HUDEP-2 (cell line): ENCODE data around the gene ADCY10.
"Not testable (repeated sequence)": the region's sequence is repeated elsewhere in the genome, so short reads cannot be mapped to it uniquely, and the experiment has no call there.

Experiments
- DNase-seq, 76 experiments: peaks; one replicate each; lab custom pipeline; 2025; ENCODE audit not compliant: unreplicated experiment in 76 of 76; lab: John Stamatoyannopoulos, UW

Gene ADCY10

GRCh38 chr1:167819849-167820683 lies 93.9 kb downstream of the ADCY10 start:
- peak in 41 of 76 experiments; percentile 2 to 55 (median 18) for DNase-seq

GRCh38 chr1:167815650-167816049 lies 98.3 kb downstream of the ADCY10 start:
- no peak for DNase-seq

DNA sequence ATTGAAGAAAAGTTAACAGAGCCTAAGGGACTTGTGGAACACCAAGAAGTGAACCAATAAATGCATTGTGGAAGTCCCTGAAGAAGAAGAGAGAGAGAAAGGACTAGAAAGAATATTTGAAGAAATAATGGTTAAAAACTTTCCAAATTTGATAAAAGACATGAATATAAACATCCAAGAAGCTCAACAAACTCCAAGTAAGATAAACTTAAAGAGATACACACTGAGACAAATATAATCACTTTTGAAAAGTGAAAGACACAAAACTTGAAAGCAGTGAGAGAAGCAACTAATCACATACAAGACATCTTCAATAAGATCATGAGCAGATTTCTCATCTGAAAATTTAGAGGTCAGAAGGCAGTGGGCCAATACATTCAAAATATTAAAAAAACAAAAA lies 101.0 kb downstream of the ADCY10 start:
- no peak for DNase-seq

- DNase-seq = no peak
Measured at GRCh38 chr1:167808690-167809089, 105.2 kb downstream of the ADCY10 start.

DNA sequence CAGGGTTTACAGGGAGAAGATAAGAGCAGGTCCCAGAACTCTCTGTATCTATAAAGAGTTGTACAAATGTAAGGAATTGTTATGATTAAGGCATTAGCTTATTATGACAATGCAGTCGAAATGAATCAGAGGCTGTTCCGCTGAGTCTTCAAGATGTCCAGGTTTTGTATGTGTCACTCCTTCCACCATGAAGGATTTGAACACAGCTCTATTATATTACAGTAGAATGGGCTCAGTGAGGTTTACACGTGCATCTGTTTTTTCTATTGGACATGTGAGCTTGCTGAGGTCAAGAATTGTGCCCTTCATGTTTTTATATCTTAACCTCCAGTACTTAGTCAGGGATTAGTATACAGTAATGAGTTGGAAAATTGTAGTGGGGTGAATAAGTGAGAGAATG lies 105.8 kb downstream of the ADCY10 start:
- no peak for DNase-seq

DNA sequence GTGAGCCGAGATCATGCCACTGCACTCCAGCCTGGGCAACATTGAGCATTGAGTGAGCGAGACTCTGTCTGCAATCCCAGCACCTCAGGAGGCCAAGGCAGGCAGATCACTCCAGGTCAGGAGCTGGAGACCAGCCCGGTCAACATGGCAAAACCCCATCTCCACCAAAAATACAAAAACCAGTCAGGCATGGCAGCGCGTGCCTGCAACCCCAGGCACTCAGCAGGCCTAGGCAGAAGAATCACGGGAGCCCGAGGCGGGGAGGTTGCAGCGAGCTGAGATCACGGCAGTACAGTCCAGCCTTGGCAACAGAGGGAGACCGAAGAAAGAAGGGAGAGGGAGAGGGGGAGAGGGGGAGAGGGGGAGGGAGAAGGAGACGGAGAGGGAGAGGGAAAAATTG lies 107.3 kb downstream of the ADCY10 start:
- not testable (repeated sequence) for DNase-seq

- DNase-seq = not testable (repeated sequence)
Measured at GRCh38 chr1:167806235-167806634, 107.7 kb downstream of the ADCY10 start.

DNA sequence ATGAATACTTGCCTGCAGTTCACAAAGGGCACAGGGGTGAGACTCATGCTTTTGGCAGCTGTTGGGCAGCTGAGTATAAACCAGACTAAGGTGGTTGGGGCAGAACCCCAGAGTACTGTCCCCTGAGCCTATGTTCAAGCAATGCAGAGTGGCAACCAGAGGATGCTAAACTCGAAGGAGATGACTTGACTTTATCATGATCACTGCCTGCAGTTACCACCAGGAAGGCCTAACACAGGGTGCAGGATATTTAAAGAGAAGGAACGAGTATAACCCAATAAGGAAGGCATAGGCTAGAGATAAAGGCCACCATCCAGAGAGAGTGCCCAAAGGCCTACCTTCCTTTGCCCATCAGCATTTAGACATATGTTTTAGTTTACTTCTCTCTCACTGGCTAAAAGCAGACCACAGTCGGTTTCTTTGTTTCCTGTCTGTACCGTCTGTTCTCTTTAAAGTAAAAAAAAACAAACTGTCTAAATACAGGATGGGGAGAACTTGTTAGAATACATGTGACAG lies 108.8 kb downstream of the ADCY10 start:
- no peak for DNase-seq

GRCh38 chr1:167803358-167804207 lies 110.4 kb downstream of the ADCY10 start:
- peak in 74 of 76 experiments; percentile 24 to 90 (median 72) for DNase-seq

GRCh38 chr1:167802235-167802634 lies 111.7 kb downstream of the ADCY10 start:
- DNase-seq = no peak

GRCh38 chr1:167800251-167800650 lies 113.7 kb downstream of the ADCY10 start:
- no peak for DNase-seq

DNA sequence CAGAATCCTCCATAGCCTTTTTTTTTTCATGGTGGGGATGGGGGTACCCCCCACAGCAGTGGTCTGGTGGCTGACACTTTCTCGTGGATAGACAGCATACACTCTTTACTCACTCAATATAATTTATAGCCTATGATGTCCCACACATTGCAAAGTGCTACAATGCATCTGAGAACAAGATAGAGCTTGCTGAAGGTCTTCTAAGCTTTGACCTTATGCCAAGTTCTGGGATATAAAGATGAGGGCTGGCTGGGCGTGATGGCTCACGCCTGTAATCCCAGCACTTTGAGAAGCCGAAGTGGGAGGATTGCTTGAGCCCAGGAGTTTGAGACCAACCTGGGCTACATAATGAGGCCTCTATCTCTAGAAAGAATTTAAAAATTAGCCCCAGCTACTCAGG lies 114.2 kb downstream of the ADCY10 start:
- DNase-seq = no peak

DNA sequence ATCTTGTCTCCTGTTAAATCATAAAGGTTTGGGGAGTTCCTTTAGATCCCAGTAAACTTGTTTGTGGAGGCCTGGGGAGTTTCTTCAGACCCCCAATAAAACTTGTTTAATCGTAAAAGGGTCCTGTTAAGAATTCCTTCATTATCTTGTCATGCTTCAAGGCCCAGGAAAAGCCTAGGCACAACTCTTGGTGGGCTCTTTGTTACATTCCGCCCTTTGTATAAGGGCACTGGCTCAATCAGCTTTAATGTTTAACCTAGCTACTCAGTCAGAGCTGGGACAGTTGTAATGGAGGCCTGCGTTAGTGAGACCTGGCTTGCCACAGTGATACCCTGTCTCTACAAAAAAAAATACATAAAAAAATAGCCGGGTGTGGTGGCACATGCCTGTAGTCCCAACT lies 115.0 kb downstream of the ADCY10 start:
- no peak for DNase-seq

DNA sequence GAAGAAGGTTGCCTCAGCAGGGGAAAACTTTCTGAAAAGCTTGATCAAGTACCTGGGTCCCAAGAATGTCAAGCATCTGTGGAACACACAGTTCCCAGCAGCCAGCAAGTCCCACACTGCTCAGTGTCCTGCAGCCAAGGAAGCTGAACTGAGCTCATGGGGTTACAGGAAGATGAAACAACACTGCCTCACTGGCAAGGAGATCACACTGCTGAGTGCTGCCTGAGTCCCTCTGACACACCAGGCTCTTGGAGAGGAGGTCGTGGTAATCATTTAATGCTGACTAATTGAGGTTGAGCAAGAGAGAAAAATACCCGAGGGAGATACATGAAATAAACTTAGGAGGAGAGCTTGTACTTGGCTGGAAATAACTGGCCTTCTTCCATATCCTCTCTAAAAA lies 116.9 kb downstream of the ADCY10 start:
- peak in 2 of 76 experiments; percentile 7 to 16 for DNase-seq

GRCh38 chr1:167795810-167796740 lies 117.9 kb downstream of the ADCY10 start:
- DNase-seq = no peak

DNA sequence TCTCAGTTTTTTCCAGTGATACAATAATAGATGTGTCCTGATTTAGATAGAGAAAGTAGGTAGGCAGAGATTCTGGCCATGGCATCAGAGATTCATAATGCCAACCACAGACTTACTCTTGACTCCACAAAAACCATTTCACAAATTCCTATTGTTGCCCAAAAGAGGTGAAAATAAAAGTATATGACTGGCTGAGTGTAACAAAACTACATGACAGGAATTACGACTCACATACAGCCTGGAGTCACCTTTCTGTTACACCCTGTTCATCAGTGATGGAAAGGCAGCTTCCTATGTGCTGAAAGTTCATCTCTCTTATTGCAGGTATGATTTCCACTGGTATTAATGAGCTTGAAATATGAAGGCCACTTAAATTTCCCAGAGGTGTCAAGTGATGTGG lies 119.9 kb downstream of the ADCY10 start:
- DNase-seq = no peak

DNA sequence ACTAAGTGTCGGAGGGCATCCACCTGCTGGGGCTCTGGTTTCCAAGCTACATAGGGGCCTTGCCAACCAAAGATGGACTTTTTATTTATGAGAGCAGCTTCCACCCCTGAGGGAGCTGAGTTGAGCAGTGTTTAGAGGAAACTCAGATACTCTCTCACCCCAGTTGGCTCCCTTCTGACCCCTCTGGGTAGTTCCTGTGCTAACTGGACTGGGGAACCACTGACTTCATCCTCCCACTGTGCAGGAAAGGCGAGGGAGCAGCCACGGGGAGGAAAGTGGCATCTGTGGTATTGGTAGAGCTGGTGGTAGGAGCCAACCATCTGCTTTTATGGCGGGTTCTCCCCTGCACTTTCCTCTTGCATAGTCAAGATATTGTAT lies 121.8 kb downstream of the ADCY10 start:
- DNase-seq = no peak

DNA sequence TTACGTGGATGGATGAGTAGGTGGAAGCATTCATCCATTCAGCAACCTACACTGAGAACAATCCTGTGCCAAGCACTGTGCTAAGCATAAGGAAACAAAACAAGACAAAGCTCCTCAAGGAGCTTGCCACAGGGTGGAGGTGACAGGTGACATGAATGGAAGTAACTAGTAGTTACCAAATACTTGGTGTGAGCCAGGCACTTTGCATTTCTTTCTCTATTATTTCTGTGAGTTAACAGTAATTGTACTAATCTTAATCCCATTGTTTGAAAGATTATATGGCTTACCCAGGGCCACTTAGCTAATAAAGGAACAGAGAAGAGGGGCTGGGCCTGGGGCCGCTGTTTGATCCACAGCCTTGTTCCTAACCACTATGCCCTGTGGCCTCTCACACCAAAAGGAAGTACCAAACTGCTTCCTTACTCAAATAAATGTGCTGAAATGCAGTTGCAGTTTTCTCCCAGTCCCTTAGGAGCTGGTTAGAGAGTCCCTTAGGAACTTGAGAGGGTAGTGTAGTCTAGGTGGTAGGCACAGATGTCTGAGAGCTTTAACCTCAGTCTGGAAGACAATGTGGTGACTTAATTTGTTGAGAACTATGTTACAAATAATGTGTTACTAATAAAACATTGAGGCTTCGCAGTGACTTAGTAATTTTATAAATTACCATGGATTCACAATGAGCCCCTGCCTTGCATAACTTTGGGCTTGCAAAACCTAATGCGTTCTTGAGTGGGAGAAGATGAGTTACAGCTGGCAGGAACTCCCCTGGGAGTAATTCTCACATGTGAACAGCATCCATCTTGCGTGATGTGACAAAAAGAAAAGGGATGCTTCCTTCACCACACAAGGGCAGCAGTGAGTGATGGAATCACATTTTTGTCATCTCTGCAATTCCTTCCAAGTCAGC lies 122.4 kb downstream of the ADCY10 start:
- DNase-seq = no peak

DNA sequence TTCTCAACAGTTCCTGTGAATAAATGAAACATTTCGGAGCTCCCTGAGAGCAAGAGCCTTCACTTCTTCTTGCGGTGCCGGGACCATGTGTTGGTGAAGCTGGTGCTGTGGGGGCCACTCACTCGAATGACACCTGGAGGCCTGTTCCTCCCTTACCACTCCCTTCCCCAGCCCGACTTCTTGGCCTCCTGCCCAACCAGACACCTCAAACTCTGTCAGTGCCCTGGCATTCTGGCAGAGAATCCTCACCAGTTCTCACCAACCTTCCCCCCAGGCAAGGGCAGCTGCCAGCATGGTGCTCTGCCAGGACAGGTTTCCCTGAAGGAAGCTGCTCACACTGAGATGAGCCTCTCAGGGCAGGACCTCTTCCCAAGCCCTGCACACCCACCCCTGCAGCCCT lies 123.8 kb downstream of the ADCY10 start:
- DNase-seq = no peak
